ENCODE measurements around the gene AQP1. TPM values are rescaled to one million over a fixed set of nuclear protein-coding genes. Genes with fewer than 3 reads are reported as not detected.

The AQP1 gene
- total and polyA plus RNA-seq, 4 donors = 8.9 to 76.3 (median 23.5) TPM

DNA sequence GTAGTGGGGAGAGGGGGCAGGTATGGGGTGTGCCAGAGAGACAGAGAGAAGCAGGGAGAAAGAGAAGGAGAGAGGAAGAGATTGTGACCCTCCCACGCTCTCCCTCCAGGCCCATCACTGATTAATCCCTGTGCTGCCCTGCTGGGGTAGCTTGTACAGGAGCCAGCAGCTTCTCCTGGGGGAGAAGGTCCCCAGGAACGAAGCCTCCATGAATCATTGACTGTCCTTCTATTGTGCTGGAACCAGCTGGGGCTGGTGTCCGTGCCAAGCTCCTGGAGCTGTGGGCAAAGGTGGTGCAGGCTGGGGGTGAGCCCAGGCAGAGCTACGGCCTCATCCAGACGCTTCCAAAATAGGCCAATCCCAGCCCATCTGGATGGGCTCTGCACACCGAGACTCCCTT is 20.9 kb downstream of the AQP1 start:
- no peak for DNase-seq (ENCODE audit: low spot score)
- Histone ChIP-seq H3K36me3 (ENCODE audit: control insufficient read depth in 4 of 4, insufficient read depth in 3 of 4, low read depth in 1 of 4, low read length in 3 of 4) (no peaks in the 10 kb centered on the region), H3K9ac (ENCODE audit: low read depth in 1 of 2, low read length in 2 of 2) (no peak overlapping the region), H3K9me3 (ENCODE audit: control insufficient read depth in 4 of 4, low read length in 3 of 4) (no peaks in the 10 kb centered on the region), H3K4me1 (ENCODE audit: control insufficient read depth in 4 of 4, insufficient read depth in 4 of 4, low read length in 3 of 4) (no peaks in the 10 kb centered on the region), H3K27ac (ENCODE audit: low read depth in 1 of 2, low read length in 2 of 2) (no peak overlapping the region), H3K27me3 (ENCODE audit: control insufficient read depth in 4 of 4, insufficient read depth in 4 of 4, low read length in 3 of 4) (no peaks in the 10 kb centered on the region), H3K4me3 (ENCODE audit: low read depth in 1 of 3, low read length in 3 of 3) (no peak overlapping the region)
- WGBS = 84% methylated on average over 6 of the region's 6 CpGs
- TF ChIP-seq HNF4G (IDR thresholded peaks at IDR 0.05) (no peak), JUND (IDR thresholded peaks at IDR 0.05) (no peak), FOXA1 (IDR thresholded peaks at IDR 0.05) (no peak), SP1 (IDR thresholded peaks at IDR 0.05) (no peak), NR2F2 (IDR thresholded peaks at IDR 0.05) (no peak), RXRA (IDR thresholded peaks at IDR 0.05) (no peak), RAD21 (IDR thresholded peaks at IDR 0.05) (no peak), EGR1 (IDR thresholded peaks at IDR 0.05; ENCODE audit: low read depth in 2 of 2) (no peak), YY1 (IDR thresholded peaks at IDR 0.05) (no peak), TAF1 (conservative IDR thresholded peaks at IDR 0.05) (no peak), GABPA (IDR thresholded peaks at IDR 0.05 in 1 of 2, conservative IDR thresholded peaks at IDR 0.05 in 1 of 2) (no peak), FOXA2 (IDR thresholded peaks at IDR 0.05) (no peak), HNF4A (conservative IDR thresholded peaks at IDR 0.05) (no peak), ATF3 (IDR thresholded peaks at IDR 0.05) (no peak)
- TF ChIP-seq, protein P1, sequence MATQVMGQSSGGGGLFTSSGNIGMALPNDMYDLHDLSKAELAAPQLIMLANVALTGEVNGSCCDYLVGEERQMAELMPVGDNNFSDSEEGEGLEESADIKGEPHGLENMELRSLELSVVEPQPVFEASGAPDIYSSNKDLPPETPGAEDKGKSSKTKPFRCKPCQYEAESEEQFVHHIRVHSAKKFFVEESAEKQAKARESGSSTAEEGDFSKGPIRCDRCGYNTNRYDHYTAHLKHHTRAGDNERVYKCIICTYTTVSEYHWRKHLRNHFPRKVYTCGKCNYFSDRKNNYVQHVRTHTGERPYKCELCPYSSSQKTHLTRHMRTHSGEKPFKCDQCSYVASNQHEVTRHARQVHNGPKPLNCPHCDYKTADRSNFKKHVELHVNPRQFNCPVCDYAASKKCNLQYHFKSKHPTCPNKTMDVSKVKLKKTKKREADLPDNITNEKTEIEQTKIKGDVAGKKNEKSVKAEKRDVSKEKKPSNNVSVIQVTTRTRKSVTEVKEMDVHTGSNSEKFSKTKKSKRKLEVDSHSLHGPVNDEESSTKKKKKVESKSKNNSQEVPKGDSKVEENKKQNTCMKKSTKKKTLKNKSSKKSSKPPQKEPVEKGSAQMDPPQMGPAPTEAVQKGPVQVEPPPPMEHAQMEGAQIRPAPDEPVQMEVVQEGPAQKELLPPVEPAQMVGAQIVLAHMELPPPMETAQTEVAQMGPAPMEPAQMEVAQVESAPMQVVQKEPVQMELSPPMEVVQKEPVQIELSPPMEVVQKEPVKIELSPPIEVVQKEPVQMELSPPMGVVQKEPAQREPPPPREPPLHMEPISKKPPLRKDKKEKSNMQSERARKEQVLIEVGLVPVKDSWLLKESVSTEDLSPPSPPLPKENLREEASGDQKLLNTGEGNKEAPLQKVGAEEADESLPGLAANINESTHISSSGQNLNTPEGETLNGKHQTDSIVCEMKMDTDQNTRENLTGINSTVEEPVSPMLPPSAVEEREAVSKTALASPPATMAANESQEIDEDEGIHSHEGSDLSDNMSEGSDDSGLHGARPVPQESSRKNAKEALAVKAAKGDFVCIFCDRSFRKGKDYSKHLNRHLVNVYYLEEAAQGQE (IDR thresholded peaks at IDR 0.05) = no peak
- TF ChIP-seq, protein P2, sequence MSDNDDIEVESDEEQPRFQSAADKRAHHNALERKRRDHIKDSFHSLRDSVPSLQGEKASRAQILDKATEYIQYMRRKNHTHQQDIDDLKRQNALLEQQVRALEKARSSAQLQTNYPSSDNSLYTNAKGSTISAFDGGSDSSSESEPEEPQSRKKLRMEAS (IDR thresholded peaks at IDR 0.05) = no peak
- TF ChIP-seq, protein P3, sequence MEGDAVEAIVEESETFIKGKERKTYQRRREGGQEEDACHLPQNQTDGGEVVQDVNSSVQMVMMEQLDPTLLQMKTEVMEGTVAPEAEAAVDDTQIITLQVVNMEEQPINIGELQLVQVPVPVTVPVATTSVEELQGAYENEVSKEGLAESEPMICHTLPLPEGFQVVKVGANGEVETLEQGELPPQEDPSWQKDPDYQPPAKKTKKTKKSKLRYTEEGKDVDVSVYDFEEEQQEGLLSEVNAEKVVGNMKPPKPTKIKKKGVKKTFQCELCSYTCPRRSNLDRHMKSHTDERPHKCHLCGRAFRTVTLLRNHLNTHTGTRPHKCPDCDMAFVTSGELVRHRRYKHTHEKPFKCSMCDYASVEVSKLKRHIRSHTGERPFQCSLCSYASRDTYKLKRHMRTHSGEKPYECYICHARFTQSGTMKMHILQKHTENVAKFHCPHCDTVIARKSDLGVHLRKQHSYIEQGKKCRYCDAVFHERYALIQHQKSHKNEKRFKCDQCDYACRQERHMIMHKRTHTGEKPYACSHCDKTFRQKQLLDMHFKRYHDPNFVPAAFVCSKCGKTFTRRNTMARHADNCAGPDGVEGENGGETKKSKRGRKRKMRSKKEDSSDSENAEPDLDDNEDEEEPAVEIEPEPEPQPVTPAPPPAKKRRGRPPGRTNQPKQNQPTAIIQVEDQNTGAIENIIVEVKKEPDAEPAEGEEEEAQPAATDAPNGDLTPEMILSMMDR (IDR thresholded peaks at IDR 0.05; ENCODE audit: low read depth, low read length, missing input control) = no peak
- TF ChIP-seq, protein P4, sequence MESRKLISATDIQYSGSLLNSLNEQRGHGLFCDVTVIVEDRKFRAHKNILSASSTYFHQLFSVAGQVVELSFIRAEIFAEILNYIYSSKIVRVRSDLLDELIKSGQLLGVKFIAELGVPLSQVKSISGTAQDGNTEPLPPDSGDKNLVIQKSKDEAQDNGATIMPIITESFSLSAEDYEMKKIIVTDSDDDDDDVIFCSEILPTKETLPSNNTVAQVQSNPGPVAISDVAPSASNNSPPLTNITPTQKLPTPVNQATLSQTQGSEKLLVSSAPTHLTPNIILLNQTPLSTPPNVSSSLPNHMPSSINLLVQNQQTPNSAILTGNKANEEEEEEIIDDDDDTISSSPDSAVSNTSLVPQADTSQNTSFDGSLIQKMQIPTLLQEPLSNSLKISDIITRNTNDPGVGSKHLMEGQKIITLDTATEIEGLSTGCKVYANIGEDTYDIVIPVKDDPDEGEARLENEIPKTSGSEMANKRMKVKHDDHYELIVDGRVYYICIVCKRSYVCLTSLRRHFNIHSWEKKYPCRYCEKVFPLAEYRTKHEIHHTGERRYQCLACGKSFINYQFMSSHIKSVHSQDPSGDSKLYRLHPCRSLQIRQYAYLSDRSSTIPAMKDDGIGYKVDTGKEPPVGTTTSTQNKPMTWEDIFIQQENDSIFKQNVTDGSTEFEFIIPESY (IDR thresholded peaks at IDR 0.05) = no peak
